Brain pericyte (primary cell): Measurements from ENCODE around the gene FIGN.

Experiments used
- DNase-seq: peaks from one replicate; pipeline ENCODE4 v3.0.0-alpha.2; 2012; ENCODE audit warnings: low read depth, low spot score

Gene FIGN

DNA sequence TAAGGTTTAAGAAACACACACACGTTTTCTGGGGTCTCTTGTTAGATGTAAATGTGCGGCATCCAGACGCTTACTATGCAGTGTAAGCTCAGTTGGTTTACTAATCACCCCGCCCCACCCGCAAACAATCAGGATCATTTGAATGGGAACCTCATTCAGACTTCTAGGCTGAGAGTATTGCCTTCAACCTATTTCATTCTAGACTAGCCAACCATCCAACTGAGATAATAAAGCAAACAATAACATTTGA, 1.3 kb upstream of the FIGN start:
- no peak for DNase-seq

DNA sequence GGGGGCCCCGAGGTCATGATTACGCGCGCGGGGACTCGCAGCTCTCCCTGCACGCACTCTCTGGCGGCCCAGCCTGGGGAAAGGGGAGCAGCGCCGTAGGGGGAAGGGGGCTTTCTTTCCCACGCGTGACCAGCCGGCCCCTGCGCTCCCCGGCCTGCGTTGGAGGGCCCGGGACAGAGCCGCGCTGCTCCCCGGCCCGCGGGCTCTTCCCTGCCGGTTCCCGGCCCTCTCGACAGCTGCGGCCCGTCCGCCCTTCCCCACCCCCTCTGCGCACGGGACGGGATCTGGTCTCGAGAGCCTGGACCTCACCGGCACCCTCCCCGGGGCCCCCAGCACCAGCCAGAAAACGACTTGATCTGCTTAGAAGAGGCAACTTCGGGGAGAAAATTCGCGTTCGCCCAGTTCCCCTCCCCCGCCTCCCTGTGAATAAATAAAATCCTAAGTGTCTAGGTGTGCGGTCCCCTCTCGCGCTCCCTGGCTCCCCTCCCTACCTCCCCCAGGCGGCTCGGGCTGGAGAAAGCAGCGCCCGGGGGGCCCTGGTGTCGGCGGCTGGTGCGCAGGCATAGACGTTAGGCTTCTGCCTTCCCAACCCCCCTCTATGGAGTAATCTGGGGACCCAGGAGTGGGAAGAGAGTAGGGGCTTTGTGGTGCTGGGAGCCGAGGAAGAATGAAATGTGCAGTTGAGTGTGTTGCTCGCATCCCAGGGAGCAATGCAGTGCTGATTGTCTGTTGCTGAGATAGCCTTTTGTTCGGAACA, 803 bp upstream of the FIGN start:
- DNase-seq = no peak

DNA sequence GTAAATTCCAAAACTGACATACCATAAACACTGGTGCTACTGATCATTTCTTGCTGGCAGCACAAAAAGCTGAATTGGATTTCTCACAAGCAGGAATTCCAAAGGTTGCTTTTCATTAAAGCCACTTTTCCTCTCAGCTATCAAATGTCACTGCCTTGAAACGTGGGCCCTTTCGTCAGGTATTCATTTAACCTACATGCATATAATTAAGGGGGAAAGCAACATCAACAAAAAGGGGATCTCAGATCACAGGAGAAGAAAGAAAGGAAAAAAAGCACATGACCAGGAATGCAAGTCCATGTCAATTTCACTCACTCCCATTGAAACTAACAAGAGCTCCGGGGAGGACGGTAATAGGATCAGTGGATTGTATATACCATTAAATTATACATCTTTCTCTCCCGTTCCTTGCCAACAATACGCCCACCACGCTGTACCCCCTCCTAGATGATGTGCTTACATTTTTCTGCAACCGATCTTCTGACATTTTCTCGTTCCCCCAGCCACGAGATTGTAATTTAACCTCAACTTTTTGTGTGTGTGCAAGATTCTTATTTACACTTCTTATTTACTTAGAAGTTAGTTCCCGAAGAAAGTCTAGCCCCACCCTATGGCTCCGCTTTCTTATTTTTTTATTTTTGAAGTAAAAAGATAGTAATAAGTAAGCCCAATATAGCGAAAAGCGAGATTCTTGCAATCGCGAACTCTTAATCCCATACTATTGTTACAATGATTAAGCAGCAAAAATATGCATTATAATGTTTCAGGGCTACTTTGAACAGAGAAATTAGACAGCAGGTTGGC, 725 bp downstream of the FIGN start:
- no peak for DNase-seq

DNA sequence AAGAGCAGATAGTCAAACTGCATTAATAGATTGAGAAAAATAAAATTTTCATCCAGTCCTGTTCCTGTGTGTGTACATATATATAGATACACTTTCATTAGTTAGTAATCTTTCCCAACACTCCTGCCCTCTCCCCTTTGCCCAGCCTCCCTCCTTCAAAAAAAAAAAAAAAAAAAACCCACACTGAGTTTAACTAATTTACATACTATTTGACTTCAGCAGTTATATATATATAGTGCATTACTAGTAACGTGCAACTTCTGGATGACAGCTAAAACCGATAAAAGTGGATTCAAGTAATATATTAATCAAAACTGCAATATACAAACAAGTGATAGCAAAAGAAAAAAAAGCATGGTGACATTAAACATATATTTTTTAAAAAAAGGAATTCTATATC, 1.4 kb downstream of the FIGN start:
- DNase-seq = no peak

DNA sequence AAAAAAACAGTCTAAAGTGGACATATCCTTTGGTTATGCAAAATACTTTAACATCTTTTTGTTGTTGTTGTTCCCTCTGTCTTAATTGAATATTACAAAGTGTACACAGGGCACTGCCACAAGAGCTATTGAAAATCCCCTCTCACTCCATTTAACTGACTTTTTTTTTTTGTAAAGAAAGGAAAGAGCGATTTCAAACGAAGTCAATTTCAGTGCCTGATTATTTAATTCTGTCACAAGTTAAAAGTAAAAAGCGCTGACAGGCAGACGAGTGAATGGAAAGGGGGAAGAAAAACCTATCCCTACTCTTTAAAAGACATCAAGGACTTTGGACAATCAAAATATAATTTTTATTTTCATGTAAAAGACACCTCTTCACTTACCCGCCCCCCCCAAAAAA, 1.9 kb downstream of the FIGN start:
- DNase-seq = no peak

DNA sequence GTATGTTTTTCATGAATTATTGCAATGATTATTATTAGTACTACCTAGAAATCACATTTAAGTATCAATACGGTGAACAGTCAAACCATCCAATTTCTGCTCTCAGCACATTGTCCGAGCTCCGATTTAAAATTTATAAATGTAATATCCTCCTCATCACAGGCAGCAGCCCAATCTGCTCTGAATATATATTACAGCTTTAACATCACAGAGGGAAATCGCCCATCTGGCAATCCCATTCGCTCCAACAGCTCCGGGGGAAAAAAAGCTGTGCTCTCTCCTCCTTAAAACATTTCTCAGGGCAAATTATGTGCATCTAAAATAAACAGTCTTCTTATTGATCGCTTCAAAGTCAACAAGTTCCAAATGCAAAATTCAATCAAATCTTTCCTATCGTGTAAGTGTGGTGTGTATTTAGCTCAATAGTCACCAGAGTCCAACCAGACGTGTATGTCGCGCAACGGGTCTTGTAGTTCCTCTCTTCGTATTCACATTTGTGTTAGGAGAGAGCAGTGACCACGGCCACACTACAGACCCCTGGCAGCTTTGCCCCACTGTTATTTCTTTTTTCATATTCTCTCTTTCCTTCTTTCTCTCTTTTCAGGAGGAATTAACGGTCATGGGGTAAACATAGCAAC, 2.4 kb downstream of the FIGN start:
- DNase-seq = no peak

DNA sequence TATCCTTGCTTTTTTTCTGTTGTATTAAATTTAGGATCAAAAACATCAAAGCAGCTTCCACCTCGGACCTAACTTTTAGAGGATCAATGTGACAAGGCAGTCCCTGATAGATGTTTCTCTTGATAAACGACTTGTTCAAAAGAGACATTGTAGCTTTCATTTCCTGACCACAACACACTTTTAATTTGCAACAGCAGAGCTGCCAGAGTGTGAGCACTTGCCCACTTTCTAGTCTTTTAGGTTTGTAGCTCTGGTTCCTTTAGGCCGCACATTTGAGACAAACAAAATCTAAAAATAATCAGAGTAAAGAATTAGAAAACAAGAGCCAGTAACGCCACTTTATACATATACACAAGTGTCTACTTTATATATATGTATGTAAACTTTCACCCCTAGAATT, 3.1 kb downstream of the FIGN start:
- DNase-seq = no peak

DNA sequence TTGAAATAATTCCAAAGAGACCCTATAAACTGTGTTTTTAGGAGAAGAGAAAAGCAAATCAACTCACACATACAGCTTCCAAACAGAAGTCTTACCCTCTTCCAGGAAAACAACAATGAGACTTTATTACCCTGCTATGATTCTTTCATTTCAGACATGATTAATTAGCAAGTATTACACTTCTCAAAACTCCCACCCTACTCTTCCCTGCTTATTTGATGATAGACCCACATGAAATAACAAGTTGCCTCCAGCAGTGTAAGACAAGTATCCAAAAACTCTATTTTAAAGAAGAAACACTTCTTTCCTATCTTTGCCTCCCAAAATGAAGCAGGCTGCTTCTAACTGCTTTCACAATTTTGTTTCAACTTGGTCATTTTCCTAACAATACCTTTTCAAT, 4.1 kb downstream of the FIGN start:
- DNase-seq = no peak

DNA sequence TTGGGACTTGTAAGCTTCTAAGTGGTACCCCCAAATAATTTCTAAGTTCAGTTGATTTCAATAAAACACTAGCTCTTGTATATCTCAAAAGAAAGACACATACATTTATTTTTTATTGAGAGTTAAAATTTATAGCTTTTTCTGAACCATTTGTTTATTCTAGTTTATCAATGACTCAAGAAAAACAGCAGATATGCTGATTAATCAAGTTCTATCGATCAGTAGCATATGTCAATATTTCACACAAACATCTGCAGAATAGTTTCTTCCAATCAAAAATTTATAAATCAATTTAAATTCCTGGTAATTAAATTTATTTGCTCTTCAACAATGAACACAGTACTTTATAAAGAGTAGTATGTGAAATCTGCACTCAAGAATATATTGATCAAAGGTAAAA, 5.3 kb downstream of the FIGN start:
- DNase-seq = no peak

DNA sequence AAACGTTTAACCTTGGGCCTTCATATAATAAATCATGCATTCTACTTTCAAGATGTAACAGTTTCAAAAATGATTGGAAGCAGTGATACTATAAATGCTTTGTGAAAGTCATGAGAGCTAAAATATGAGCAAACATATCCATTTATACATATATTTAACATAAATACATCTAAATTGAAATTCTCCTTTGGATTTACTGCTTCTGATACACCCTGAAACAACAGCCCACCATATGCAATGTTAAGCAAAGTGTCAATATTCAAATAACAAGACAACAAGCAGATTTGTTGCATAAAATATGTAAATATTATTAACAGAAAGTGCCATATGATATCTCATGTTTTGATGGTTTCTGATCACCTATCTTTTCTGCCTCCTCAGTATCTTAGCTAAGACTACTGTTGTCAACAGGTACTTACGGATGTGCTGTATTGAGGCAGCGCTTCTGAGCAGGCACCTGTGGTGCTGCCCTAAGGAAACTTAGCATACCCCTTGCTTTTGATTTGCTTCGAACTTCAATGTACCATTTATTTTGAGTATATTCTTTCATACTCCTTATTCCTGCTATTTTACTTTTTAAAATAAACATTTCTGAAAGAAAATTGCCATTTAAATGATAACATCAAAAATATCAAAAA, 6.1 kb downstream of the FIGN start:
- no peak for DNase-seq

DNA sequence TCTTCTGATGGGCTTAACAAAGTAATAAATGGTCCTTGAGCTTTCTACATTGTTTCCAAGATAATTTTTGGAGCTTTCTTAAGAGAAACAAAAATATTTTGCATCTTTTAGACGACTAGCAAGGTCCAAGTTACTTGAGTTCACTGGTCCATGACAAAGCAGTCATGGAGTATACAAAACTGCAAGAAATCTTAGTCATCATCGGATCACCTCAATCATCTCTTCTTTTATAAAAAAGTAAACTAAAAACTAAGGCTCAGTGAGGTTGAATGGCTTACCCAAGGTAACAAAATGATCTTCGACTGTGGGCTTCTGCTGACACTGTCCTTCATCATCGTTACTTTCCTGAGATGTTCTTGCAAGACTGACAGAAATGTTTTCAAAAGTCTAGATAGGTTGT, 11.9 kb downstream of the FIGN start:
- no peak for DNase-seq

DNA sequence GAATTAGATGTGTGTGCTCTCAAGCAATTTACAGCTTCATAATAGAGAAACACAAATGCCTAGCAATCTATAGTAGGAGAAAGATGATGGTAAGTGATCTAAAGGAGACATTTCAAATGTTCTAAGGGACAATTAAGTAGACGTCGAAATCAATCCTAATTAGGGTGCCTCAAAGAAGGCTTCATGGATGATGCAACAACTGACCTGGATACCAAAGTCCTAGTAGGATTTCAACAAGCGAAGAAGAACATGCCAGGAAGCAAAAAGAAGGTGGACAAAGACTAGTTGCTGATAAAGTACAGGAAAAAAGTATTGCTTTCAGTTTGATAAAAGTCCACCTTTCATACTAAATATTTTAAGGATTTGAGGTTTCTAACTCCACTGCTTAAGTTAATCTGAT, 12.5 kb downstream of the FIGN start:
- no peak for DNase-seq

DNA sequence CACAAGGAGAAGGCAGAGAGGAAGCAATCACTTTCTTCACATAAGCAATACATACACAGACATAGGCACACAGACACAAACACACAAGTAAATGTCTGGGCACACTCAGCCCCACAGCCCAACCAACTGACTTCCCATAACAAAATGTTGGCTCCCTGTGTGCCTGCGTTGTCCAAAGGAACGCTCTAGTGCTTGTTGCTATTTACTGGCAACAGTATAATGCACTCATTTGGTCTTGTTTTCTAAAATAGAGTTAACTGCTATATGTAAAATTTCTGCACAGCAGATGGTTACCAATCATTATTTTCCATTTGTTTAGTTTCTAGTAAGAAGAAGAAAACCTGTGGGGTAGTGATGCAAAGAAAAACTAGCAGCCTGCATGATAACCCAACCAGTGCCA, 16.5 kb downstream of the FIGN start:
- no peak for DNase-seq

DNA sequence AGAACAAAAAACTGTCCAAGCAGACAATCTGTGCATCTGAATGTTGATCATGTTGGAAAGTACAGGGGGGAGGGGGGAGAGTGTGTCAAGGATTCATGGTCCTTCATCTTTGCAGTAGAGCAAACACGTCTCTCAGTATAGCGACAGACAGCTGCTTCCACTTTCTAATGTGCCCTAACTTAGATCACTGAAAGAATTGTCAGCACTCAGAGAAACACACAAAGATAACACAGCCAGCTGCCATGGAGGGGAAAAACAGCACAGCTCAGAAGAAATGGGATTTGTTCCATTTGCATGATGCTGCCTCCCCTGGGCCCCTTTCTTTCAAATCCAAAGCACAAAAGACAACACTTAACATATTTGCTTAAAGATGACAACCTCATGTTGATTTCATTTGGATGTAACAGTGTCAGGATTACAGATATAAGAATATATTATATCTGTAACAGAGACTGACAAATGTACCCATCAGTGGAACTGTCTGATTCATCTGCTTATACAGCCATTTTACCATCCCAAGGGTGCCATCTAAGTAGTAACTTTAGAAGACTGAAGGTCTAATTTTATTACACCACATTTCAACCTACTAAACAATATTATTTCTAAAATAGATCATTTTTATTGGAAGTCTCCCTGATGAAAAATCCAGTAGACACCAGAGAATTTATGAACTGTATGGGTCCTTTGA, 17.7 kb downstream of the FIGN start:
- no peak for DNase-seq

DNA sequence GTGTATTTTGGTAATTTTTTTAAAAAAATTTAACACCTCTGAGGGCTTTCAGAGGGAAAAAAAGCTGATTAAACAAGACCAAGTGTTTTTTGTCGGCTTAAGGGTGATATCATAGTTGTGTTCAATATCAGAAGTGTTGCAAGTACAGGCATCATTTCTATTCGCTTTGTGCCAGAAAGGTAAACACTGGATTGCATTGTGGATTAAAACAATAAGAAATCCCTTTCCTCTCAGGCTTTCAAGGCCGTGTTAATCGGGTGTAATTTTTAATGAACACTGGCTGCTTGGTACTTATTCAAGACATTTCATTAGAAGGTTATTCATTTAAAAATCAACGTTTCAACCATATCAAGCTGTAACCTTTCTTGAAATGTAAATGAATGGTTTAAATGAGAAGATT, 18.3 kb downstream of the FIGN start:
- DNase-seq = no peak

DNA sequence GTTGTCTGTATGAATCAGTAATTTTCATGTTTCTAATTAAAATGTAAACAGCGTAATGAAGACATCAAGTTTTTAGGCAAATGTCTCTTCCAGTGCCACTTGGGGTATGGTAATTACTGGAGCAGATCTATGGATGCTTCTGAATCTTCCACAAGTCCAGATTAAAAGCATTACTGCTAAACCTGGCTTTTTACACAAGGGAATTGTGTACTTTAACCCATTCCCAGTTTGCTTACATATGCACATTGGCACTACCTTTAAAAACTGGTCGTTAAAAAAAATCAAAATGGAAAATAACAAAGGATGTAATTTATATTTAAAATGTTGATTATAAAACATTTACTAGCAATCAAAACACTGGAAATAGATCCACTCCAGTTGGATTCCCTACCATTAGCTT, 19.7 kb downstream of the FIGN start:
- DNase-seq = no peak

DNA sequence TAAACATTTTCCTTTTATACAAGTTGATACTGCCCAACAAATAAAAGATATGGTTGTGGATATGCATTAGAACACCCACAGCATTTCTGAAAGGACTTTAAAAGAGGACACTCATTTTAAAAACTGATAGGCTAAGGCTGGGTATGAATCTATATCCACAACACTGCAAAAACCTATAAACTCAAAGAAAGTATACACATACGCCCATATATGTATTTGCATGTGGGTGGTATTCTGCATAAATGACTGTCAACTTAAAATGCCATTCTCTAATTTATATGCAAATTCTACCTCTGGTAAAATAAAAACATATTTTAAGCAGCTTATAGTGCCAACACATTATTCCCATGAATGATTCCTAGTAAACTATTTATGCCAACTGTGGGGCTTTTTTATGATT, 20.1 kb downstream of the FIGN start:
- DNase-seq = no peak

DNA sequence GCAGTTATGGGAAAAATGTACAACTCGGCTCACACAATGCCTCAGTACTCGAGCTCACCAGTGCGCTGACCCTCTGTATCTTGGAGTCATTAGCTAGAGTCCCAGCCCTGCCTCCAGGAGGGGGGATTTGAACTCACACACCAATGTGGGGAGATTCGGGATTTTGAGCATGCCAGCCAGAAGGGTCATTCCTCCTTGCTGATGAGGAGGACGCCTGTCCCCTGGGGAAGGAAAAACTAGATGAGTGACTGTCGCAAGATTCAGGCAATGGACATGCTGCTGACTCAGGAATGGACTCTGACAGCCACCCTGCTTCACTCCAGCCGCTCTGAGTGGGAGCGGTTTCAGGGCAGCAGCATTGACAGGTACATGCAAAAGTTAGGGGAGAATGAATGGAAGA, 20.6 kb downstream of the FIGN start:
- no peak for DNase-seq

DNA sequence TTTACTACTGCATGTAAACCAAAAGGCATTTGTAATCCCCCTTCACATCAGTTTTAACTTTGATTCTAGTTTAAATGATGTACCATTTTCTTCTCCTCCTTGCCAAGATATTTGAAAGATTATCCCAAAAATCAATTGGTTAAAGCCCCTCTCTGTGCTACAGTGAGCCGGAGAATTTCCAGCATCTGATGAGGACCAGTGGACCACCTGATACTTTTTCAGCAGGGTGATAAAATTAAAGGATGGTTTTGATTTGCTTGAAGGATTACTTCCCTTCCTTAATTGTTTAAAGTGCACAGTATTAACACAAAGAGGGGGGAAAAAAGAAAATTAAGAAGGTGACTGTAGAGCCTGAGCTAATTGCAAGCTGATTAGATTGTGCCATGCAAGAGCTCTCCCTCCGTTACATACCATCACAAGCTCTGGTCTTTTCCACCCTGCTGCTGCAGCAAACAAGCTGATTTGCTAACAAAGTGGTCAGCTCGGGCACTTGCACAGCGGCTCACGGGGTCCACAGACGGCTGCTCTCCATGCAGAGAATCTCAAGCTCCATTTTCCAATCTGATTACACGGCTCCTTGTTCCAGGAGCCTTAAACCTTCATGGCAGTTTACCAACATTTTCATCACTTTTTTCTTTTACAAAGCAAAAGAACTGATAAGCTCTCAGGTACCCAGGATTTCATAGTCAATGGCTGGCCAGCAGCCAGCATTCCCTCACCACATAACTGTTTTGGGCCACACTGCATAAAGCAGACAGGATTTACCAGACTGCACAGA, 22.1 kb downstream of the FIGN start:
- no peak for DNase-seq

DNA sequence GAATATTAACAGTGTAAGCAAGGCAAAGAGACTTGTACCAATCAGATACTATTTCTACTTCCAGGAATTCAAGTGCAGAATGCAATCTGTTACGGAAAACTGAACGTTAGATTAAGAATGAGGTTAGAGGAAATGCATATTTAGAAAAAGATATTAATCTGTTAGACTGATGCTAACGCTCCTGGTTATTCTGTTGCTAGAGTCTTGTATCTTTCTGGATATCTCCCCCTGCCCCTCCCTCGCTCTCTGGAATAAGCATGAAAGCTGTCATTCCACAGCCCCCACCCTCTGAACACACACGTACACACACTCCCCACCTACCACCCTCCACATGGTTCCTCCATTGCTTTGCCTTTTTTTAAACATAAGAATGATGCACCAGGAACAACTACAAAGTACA, 24.1 kb downstream of the FIGN start:
- DNase-seq = no peak

DNA sequence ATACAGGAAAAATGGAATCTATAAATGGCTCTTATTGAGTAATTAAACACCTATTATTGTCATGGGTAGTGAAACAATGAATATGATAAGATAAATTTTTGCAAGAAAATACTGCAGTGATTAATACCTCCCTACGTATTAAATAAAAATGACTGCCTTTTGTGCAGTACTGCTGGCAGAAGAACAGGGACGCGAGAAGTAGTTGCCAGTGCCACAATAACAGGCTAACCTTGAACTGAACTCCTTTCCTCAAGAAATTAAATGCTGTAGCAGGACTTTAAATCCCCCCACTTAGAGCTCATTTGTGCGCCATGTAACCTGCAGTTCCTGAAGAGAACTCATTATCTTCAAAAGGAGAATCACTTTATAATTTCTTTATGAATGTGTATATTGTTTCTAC, 24.6 kb downstream of the FIGN start:
- no peak for DNase-seq
